A172 (cell line): Measurements from ENCODE around the gene FBXO46. TPM values are rescaled to one million over a fixed set of nuclear protein-coding genes. Genes with fewer than 3 reads are reported as not detected.
"Not testable (repeated sequence)": the region's sequence is repeated elsewhere in the genome, so short reads cannot be mapped to it uniquely, and the experiment has no call there.

Experiments used
- DNase-seq: peaks from one replicate; pipeline ENCODE4 v3.0.0-alpha.2; 2015; ENCODE audit warnings: low spot score
- total RNA-seq: library from RNA; depleted of rRNA; stranded (reverse); fragments of >200 nt; shearing (Covaris generic); gene quantifications from 2 replicates; pipeline ENCODE4 v1.2.3, GENCODE V29; 2014

Gene FBXO46
- total RNA-seq, 1 experiment from 2014 or later: 2.4 TPM

GRCh38 chr19:45766869-45767346, 36.2 kb upstream of the FBXO46 start:
- no peak for DNase-seq

GRCh38 chr19:45766296-45766868, 35.7 kb upstream of the FBXO46 start:
- no peak for DNase-seq

GRCh38 chr19:45765702-45766295, 35.1 kb upstream of the FBXO46 start:
- DNase-seq: no peak

GRCh38 chr19:45764945-45765701, 34.4 kb upstream of the FBXO46 start:
- no peak for DNase-seq

- DNase-seq: no peak
Measured at GRCh38 chr19:45764475-45764874, 33.8 kb upstream of the FBXO46 start.

- no peak for DNase-seq
Measured at GRCh38 chr19:45763691-45764294, 33.1 kb upstream of the FBXO46 start.

- DNase-seq: no peak
Measured at GRCh38 chr19:45762870-45763631, 32.4 kb upstream of the FBXO46 start.

GRCh38 chr19:45761714-45762113, 31.0 kb upstream of the FBXO46 start:
- DNase-seq: no peak

GRCh38 chr19:45758921-45759320, 28.2 kb upstream of the FBXO46 start:
- no peak for DNase-seq

- DNase-seq: no peak
Measured at GRCh38 chr19:45757695-45758094, 27.0 kb upstream of the FBXO46 start.

- DNase-seq: no peak
Measured at GRCh38 chr19:45754323-45754722, 23.6 kb upstream of the FBXO46 start.

GRCh38 chr19:45753548-45753947, 22.9 kb upstream of the FBXO46 start:
- no peak for DNase-seq

- DNase-seq: no peak
Measured at GRCh38 chr19:45752639-45753038, 21.9 kb upstream of the FBXO46 start.

- not testable (repeated sequence) for DNase-seq
Measured at GRCh38 chr19:45751483-45751882, 20.8 kb upstream of the FBXO46 start.

GRCh38 chr19:45747513-45747912, 16.8 kb upstream of the FBXO46 start:
- DNase-seq: no peak

- no peak for DNase-seq
Measured at GRCh38 chr19:45746866-45747265, 16.2 kb upstream of the FBXO46 start.

- no peak for DNase-seq
Measured at GRCh38 chr19:45745606-45746005, 14.9 kb upstream of the FBXO46 start.

GRCh38 chr19:45742969-45743368, 12.3 kb upstream of the FBXO46 start:
- DNase-seq: no peak

GRCh38 chr19:45739498-45740439, 9.1 kb upstream of the FBXO46 start:
- no peak for DNase-seq

- no peak for DNase-seq
Measured at GRCh38 chr19:45733160-45733810, 2.6 kb upstream of the FBXO46 start, which contains the start of gene MEIOSIN. MEIOSIN (plus strand) TSS chr19:45733439; CDS start chr19:45735377, 1,938 bp downstream.
